HEK293 (cell line): ENCODE data around the gene IMPDH1.

ENCODE experiments used
- CTCF ChIA-PET: fragments of 350-600 bp; formaldehyde crosslinking; extraction: SDS; loops from one replicate; lab custom pipeline; 2021; ENCODE audit warnings: antibody characterized with exemption; lab: Yijun Ruan, JAX
- POLR2A ChIA-PET: fragments of 300-600 bp; formaldehyde crosslinking; extraction: SDS; loops from one replicate; lab custom pipeline; 2020; ENCODE audit warnings: antibody characterized with exemption, inconsistent platforms; lab: Yijun Ruan, JAX
- H3K27ac ChIP-seq: fragments of 200-500 bp; sonication (Bioruptor generic); 2 replicates; pipeline ENCODE4 v1.5.1; 2014; ENCODE audit warnings: low read depth, low read length, control low read depth, inconsistent platforms; ENCODE audit errors: extremely low read depth
- H3K36me3 ChIP-seq, 2 experiments: fragments of 200-500 bp in 1 of 2; sonication (Bioruptor generic) in 1 of 2; 1 replicate in 1 of 2; 2 replicates in 1 of 2; pipeline ENCODE4 v1.5.1; 2014 to 2017; ENCODE audit warnings: inconsistent platforms in 2 of 2, low read length in 2 of 2; ENCODE audit not compliant: control insufficient read depth in 2 of 2, insufficient read depth in 1 of 2
- H3K4me1 ChIP-seq: fragments of 200-500 bp; sonication (Bioruptor generic); 2 replicates; pipeline ENCODE4 v1.5.1; 2014; ENCODE audit warnings: mild to moderate bottlenecking, low read length, inconsistent platforms; ENCODE audit not compliant: control insufficient read depth, insufficient read depth
- H3K4me3 ChIP-seq: 2 replicates; pipeline ENCODE4 v1.5.1; 2011; ENCODE audit warnings: low read depth, mild to moderate bottlenecking, control low read depth, low read length, moderate library complexity
- H3K9me3 ChIP-seq: fragments of 200-500 bp; sonication (Bioruptor generic); 2 replicates; pipeline ENCODE4 v1.5.1; 2014; ENCODE audit warnings: low read depth, low read length, inconsistent platforms; ENCODE audit not compliant: control insufficient read depth, insufficient read depth
- FEZF1 ChIP-seq: fragments of 450-650 bp; formaldehyde crosslinking; IDR thresholded peaks from 2 replicates; pipeline ENCODE4 v1.5.1; 2016; ENCODE audit warnings: missing biosample characterization, missing genetic modification characterization
- SP2 ChIP-seq: fragments of 450-650 bp; formaldehyde crosslinking; IDR thresholded peaks from 2 replicates; pipeline ENCODE4 v1.5.1; 2016; ENCODE audit warnings: missing biosample characterization, missing genetic modification characterization
- ZBTB20 ChIP-seq: fragments of 450-650 bp; formaldehyde crosslinking; IDR thresholded peaks from 2 replicates; pipeline ENCODE4 v1.5.1; 2016; ENCODE audit warnings: missing biosample characterization, missing genetic modification characterization
- ZBTB48 ChIP-seq: fragments of 450-650 bp; formaldehyde crosslinking; IDR thresholded peaks from 2 replicates; pipeline ENCODE4 v1.5.1; 2016; ENCODE audit warnings: missing biosample characterization, missing genetic modification characterization
- ZEB2 ChIP-seq: fragments of 450-650 bp; formaldehyde crosslinking; IDR thresholded peaks from 2 replicates; pipeline ENCODE4 v1.5.1; 2016; ENCODE audit warnings: missing biosample characterization, missing genetic modification characterization
- ZNF335 ChIP-seq: fragments of 450-650 bp; formaldehyde crosslinking; conservative IDR thresholded peaks from 2 replicates; pipeline ENCODE4 v1.5.1; 2016; ENCODE audit warnings: missing biosample characterization, missing genetic modification characterization
- ZNF341 ChIP-seq: fragments of 450-650 bp; formaldehyde crosslinking; IDR thresholded peaks from 2 replicates; pipeline ENCODE4; 2016; ENCODE audit warnings: low read depth, missing biosample characterization, missing genetic modification characterization
- ZNF350 ChIP-seq: fragments of 450-650 bp; formaldehyde crosslinking; IDR thresholded peaks from 2 replicates; pipeline ENCODE4 v1.5.0; 2017; ENCODE audit warnings: missing biosample characterization, mild to moderate bottlenecking, missing genetic modification characterization
- ZNF473 ChIP-seq: fragments of 450-650 bp; formaldehyde crosslinking; IDR thresholded peaks from 2 replicates; pipeline ENCODE4 v1.5.1; 2017; ENCODE audit warnings: missing biosample characterization, missing genetic modification characterization
- ZNF549 ChIP-seq: fragments of 450-650 bp; IDR thresholded peaks from 2 replicates; pipeline ENCODE4 v1.5.1; 2018; ENCODE audit warnings: missing biosample characterization, missing genetic modification characterization, mild to moderate bottlenecking, inconsistent platforms, moderate library complexity
- TF ChIP-seq, protein P1 (sequence below): fragments of 450-650 bp; formaldehyde crosslinking; IDR thresholded peaks from 2 replicates; pipeline ENCODE4 v1.5.1; 2016; ENCODE audit warnings: missing biosample characterization, missing genetic modification characterization
- TF ChIP-seq, protein P2 (sequence below): fragments of 450-650 bp; formaldehyde crosslinking; IDR thresholded peaks from 2 replicates; pipeline ENCODE4 v1.5.1; 2016; ENCODE audit warnings: missing biosample characterization, missing genetic modification characterization
- TF ChIP-seq, protein P3 (sequence below): fragments of 450-650 bp; formaldehyde crosslinking; IDR thresholded peaks from 2 replicates; pipeline ENCODE4 v1.5.1; 2016; ENCODE audit warnings: missing biosample characterization, missing genetic modification characterization
- TF ChIP-seq, protein P4 (sequence below): fragments of 450-650 bp; formaldehyde crosslinking; IDR thresholded peaks from 2 replicates; pipeline ENCODE4 v1.5.1; 2016; ENCODE audit warnings: missing biosample characterization, missing genetic modification characterization
- TF ChIP-seq, protein P5 (sequence below): fragments of 450-650 bp; formaldehyde crosslinking; IDR thresholded peaks from 2 replicates; pipeline ENCODE4 v1.5.1; 2016; ENCODE audit warnings: missing biosample characterization, missing genetic modification characterization
- TF ChIP-seq, protein P6 (sequence below): fragments of 450-650 bp; formaldehyde crosslinking; IDR thresholded peaks from 2 replicates; pipeline ENCODE4 v1.5.1; 2016; ENCODE audit warnings: missing biosample characterization, missing genetic modification characterization, low read depth
- TF ChIP-seq, protein P7 (sequence below): fragments of 450-650 bp; formaldehyde crosslinking; IDR thresholded peaks from 2 replicates; pipeline ENCODE4 v1.5.1; 2017; ENCODE audit warnings: missing biosample characterization, missing genetic modification characterization

Gene IMPDH1

DNA sequence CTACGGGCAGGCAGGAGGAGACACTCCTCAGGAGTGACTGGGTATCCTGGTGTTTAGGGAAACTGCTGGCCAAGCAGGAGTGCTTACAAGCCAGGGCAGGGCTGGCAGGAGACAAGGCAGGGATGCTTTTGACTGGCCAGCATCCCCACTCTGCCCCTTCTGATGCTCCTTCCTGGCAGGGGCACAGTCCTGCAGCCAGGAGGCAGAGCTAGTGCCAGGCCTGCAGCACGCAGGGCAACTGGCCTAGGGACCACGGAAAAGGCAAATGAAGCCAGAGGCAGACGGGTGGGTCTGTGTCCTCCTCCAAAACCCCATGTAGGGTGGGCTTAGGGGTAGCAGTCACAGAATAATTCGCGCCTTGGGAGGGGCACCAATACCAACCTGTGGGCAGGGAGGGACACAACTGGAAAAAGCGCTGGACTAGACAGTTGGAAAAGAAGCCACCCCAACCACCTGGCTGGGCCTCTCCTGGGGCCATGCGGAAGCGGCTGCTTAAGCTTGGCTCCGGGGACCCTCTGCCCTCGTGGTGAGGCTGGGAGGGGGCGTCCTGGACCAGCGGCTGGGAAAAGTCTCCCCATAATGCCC, 4.8 kb downstream of the IMPDH1 start:
- H3K27ac ChIP-seq, result peak overlapping the region; percentile 64; the same call in 1 of the 2 replicates
- peak; percentile 58; the same call in 1 of the 2 replicates for TF ChIP-seq ZBTB20 (tag by site-specific recombination)
- peak; percentile 63 for TF ChIP-seq ZBTB48 (tag by site-specific recombination)
- no peak for TF ChIP-seq ZNF473 (tag by site-specific recombination)
- TF ChIP-seq, protein P1, sequence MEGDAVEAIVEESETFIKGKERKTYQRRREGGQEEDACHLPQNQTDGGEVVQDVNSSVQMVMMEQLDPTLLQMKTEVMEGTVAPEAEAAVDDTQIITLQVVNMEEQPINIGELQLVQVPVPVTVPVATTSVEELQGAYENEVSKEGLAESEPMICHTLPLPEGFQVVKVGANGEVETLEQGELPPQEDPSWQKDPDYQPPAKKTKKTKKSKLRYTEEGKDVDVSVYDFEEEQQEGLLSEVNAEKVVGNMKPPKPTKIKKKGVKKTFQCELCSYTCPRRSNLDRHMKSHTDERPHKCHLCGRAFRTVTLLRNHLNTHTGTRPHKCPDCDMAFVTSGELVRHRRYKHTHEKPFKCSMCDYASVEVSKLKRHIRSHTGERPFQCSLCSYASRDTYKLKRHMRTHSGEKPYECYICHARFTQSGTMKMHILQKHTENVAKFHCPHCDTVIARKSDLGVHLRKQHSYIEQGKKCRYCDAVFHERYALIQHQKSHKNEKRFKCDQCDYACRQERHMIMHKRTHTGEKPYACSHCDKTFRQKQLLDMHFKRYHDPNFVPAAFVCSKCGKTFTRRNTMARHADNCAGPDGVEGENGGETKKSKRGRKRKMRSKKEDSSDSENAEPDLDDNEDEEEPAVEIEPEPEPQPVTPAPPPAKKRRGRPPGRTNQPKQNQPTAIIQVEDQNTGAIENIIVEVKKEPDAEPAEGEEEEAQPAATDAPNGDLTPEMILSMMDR, result 0 out of 2 replicates have a peak, but pooled peaks have one; percentile 11
- TF ChIP-seq, protein P2, sequence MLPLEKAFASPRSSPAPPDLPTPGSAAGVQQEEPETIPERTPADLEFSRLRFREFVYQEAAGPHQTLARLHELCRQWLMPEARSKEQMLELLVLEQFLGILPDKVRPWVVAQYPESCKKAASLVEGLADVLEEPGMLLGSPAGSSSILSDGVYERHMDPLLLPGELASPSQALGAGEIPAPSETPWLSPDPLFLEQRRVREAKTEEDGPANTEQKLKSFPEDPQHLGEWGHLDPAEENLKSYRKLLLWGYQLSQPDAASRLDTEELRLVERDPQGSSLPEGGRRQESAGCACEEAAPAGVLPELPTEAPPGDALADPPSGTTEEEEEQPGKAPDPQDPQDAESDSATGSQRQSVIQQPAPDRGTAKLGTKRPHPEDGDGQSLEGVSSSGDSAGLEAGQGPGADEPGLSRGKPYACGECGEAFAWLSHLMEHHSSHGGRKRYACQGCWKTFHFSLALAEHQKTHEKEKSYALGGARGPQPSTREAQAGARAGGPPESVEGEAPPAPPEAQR (tag by site-specific recombination), result no peak
- TF ChIP-seq ZEB2, result peak; percentile 48; the same call in 1 of the 2 replicates
- no peak for TF ChIP-seq ZNF549 (tag by site-specific recombination)
- peak; percentile 50 for TF ChIP-seq ZNF335 (tag by site-specific recombination)
- TF ChIP-seq SP2 (tag by site-specific recombination), result 0 out of 2 replicates have a peak, but pooled peaks have one; percentile 18
- TF ChIP-seq, protein P3, sequence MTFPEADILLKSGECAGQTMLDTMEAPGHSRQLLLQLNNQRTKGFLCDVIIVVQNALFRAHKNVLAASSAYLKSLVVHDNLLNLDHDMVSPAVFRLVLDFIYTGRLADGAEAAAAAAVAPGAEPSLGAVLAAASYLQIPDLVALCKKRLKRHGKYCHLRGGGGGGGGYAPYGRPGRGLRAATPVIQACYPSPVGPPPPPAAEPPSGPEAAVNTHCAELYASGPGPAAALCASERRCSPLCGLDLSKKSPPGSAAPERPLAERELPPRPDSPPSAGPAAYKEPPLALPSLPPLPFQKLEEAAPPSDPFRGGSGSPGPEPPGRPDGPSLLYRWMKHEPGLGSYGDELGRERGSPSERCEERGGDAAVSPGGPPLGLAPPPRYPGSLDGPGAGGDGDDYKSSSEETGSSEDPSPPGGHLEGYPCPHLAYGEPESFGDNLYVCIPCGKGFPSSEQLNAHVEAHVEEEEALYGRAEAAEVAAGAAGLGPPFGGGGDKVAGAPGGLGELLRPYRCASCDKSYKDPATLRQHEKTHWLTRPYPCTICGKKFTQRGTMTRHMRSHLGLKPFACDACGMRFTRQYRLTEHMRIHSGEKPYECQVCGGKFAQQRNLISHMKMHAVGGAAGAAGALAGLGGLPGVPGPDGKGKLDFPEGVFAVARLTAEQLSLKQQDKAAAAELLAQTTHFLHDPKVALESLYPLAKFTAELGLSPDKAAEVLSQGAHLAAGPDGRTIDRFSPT, result 0 out of 2 replicates have a peak, but pooled peaks have one; percentile 45
- no peaks in the 10 kb centered on the region for H3K9me3 ChIP-seq
- no peaks in the 10 kb centered on the region; the same call in 1 of the 2 replicates for H3K4me1 ChIP-seq
- H3K36me3 ChIP-seq, result peaks cover 4 to 32% of the 10 kb centered on the region in 2 experiments; a peak in 2 of 3 replicates
- ChIA-PET POLR2A (interaction anchor here (0.6 kb wide), 1 partner anchor 224 kb away, joined by 3 read pairs; no protein-coding TSS in a partner anchor), CTCF (interaction anchor here (0.6 to 6.1 kb wide), 4 partner anchors 17 to 481 kb away, joined by 3 to 68 read pairs (median 6); no protein-coding TSS in a partner anchor)
- H3K4me3 ChIP-seq, result peak overlapping the region; percentile 57

DNA sequence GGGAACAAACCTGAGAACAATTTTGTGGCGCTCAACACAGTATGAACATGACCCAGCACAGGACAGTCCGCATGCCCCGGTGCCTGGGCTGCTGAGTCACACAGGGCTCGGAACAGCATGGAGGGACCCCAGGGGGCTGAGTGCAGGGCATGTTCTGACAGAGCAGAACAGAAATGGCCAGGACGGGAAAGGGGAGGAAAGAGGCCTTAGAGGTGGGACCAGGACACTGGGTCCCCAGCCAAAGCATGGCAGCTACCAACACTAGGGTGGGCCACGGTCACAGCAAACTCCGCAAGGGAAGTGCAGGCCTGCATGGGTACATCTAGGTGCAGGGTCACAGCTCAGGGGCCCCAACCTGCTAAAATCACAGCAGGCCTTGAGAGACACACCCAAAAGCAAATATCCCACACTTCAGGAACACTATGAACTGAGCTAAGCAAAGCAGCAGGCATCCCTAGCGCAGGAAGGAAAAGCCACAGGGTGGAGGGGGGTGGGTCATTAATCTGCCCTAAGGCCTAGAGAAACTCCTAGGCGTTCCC, 5.6 kb downstream of the IMPDH1 start:
- H3K36me3 ChIP-seq, result peaks cover 4 to 39% of the 10 kb centered on the region in 2 experiments; a peak in 2 of 3 replicates
- CTCF ChIA-PET, result interaction anchor here (0.5 to 6.1 kb wide), 6 partner anchors 16 to 735 kb away, joined by 3 to 68 read pairs (median 3); no protein-coding TSS in a partner anchor
- no peak for TF ChIP-seq ZNF350 (tag by site-specific recombination)
- TF ChIP-seq, protein P4, sequence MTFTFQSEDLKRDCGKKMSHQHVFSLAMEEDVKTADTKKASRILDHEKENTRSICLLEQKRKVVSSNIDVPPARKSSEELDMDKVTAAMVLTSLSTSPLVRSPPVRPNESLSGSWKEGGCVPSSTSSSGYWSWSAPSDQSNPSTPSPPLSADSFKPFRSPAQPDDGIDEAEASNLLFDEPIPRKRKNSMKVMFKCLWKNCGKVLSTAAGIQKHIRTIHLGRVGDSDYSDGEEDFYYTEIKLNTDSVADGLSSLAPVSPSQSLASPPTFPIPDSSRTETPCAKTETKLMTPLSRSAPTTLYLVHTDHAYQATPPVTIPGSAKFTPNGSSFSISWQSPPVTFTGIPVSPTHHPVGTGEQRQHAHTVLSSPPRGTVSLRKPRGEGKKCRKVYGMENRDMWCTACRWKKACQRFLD (tag by site-specific recombination), result no peak
- peak; percentile 38; the same call in 1 of the 2 replicates for TF ChIP-seq ZNF341
- TF ChIP-seq, protein P5, sequence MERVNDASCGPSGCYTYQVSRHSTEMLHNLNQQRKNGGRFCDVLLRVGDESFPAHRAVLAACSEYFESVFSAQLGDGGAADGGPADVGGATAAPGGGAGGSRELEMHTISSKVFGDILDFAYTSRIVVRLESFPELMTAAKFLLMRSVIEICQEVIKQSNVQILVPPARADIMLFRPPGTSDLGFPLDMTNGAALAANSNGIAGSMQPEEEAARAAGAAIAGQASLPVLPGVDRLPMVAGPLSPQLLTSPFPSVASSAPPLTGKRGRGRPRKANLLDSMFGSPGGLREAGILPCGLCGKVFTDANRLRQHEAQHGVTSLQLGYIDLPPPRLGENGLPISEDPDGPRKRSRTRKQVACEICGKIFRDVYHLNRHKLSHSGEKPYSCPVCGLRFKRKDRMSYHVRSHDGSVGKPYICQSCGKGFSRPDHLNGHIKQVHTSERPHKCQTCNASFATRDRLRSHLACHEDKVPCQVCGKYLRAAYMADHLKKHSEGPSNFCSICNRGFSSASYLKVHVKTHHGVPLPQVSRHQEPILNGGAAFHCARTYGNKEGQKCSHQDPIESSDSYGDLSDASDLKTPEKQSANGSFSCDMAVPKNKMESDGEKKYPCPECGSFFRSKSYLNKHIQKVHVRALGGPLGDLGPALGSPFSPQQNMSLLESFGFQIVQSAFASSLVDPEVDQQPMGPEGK (tag by site-specific recombination), result peak; percentile 49; the same call in 1 of the 2 replicates
- no peak for TF ChIP-seq FEZF1 (tag by site-specific recombination)
- peak; percentile 82 for TF ChIP-seq ZBTB20 (tag by site-specific recombination)
- TF ChIP-seq, protein P6, sequence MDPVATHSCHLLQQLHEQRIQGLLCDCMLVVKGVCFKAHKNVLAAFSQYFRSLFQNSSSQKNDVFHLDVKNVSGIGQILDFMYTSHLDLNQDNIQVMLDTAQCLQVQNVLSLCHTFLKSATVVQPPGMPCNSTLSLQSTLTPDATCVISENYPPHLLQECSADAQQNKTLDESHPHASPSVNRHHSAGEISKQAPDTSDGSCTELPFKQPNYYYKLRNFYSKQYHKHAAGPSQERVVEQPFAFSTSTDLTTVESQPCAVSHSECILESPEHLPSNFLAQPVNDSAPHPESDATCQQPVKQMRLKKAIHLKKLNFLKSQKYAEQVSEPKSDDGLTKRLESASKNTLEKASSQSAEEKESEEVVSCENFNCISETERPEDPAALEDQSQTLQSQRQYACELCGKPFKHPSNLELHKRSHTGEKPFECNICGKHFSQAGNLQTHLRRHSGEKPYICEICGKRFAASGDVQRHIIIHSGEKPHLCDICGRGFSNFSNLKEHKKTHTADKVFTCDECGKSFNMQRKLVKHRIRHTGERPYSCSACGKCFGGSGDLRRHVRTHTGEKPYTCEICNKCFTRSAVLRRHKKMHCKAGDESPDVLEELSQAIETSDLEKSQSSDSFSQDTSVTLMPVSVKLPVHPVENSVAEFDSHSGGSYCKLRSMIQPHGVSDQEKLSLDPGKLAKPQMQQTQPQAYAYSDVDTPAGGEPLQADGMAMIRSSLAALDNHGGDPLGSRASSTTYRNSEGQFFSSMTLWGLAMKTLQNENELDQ, result no peak
- TF ChIP-seq, protein P7, sequence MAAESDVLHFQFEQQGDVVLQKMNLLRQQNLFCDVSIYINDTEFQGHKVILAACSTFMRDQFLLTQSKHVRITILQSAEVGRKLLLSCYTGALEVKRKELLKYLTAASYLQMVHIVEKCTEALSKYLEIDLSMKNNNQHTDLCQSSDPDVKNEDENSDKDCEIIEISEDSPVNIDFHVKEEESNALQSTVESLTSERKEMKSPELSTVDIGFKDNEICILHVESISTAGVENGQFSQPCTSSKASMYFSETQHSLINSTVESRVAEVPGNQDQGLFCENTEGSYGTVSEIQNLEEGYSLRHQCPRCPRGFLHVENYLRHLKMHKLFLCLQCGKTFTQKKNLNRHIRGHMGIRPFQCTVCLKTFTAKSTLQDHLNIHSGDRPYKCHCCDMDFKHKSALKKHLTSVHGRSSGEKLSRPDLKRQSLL (tag by site-specific recombination), result no peak

More for the DNA sequence above, 5.6 kb downstream of the IMPDH1 start:
- POLR2A ChIA-PET, result interaction anchor here (0.6 kb wide), 1 partner anchor 225 kb away, joined by 3 read pairs; no protein-coding TSS in a partner anchor
- no peaks in the 10 kb centered on the region; the same call in 1 of the 2 replicates for H3K4me1 ChIP-seq
- no peak overlapping the region for H3K27ac ChIP-seq
- no peaks in the 10 kb centered on the region for H3K9me3 ChIP-seq
- no peak overlapping the region for H3K4me3 ChIP-seq
